ELR (cell line): ENCODE results near the gene GNL1.

Experiments used
- DNase-seq: peaks from one replicate; pipeline ENCODE4 v3.0.0-alpha.2; 2015; ENCODE audit warnings: low read depth

The GNL1 gene

GRCh38 chr6:30556066-30556905 lies at the start of gene GNL1:
Gene GNL1, minus strand, starts transcription at chr6:30556489. Its CDS starts 286 bp downstream, at chr6:30556203.
- peak; percentile 94 for DNase-seq

- DNase-seq, result no peak
These were observed 47.7 kb upstream of the GNL1 start for GRCh38 chr6:30603961-30604360.

GRCh38 chr6:30601815-30602641 lies 45.7 kb upstream of the GNL1 start:
- no peak for DNase-seq

DNA sequence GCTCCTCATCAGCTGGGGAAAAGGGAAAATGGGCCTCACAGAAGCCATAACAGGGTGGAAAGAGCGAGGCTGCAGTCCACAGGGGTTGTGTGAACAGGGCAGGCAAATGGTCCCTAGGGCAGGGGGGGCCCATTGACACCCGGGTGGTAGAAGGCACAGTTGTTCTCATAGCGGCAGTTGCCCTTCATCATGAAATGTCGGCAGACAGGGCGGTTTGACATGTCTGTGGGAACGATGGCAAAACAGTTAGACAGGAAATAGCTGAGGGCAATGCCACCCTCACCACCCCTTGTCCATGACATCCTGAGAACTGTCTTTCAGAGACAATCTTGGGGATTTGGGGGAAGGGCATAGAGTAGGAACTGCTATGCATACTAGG lies 45.1 kb upstream of the GNL1 start:
- DNase-seq, result no peak

GRCh38 chr6:30600451-30600961 lies 44.2 kb upstream of the GNL1 start:
- no peak for DNase-seq

- DNase-seq, result no peak
These were observed 43.5 kb upstream of the GNL1 start for GRCh38 chr6:30599625-30600324.

GRCh38 chr6:30598912-30599624 lies 42.8 kb upstream of the GNL1 start:
- DNase-seq, result no peak

- DNase-seq, result peak; percentile 88
These were observed 41.2 kb upstream of the GNL1 start for GRCh38 chr6:30597315-30598144.

- DNase-seq, result no peak
These were observed 36.0 kb upstream of the GNL1 start for GRCh38 chr6:30592287-30592686.

DNA sequence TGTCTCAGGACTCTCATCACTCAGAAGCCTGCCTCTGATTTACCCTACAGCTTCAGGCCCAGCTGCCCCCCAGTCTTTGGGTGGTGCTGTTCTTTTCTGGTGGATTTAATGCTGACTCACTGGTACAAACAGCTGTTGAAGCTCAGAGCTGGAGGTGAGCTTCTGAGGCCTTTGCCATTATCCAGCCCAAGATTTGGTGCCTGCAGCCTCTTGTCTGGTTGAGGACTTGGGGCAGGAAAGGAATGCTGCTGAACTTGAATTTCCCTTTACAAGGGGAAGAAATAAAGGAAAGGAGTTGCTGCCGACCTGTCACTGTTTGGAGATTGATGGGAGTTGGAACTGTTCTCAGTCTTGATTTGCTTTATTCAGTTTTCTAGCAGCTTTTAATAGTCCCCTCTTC lies 34.7 kb upstream of the GNL1 start:
- no peak for DNase-seq

DNA sequence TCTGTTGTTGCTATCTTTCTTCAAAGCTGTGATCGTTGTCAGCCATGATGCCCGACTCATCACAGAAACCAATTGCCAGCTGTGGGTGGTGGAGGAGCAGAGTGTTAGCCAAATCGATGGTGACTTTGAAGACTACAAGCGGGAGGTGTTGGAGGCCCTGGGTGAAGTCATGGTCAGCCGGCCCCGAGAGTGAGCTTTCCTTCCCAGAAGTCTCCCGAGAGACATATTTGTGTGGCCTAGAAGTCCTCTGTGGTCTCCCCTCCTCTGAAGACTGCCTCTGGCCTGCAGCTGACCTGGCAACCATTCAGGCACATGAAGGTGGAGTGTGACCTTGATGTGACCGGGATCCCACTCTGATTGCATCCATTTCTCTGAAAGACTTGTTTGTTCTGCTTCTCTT lies 34.2 kb upstream of the GNL1 start:
- no peak for DNase-seq

- DNase-seq, result no peak
These were observed 33.6 kb upstream of the GNL1 start for GRCh38 chr6:30589754-30590358.

GRCh38 chr6:30583921-30584320 lies 27.6 kb upstream of the GNL1 start:
- no peak for DNase-seq

GRCh38 chr6:30578051-30578450 lies 21.8 kb upstream of the GNL1 start:
- no peak for DNase-seq

- DNase-seq, result no peak
These were observed 16.8 kb upstream of the GNL1 start for GRCh38 chr6:30573113-30573512.

- no peak for DNase-seq
These were observed 15.9 kb upstream of the GNL1 start for GRCh38 chr6:30572148-30572547.

GRCh38 chr6:30571762-30572082 lies 15.4 kb upstream of the GNL1 start:
- DNase-seq, result no peak

DNA sequence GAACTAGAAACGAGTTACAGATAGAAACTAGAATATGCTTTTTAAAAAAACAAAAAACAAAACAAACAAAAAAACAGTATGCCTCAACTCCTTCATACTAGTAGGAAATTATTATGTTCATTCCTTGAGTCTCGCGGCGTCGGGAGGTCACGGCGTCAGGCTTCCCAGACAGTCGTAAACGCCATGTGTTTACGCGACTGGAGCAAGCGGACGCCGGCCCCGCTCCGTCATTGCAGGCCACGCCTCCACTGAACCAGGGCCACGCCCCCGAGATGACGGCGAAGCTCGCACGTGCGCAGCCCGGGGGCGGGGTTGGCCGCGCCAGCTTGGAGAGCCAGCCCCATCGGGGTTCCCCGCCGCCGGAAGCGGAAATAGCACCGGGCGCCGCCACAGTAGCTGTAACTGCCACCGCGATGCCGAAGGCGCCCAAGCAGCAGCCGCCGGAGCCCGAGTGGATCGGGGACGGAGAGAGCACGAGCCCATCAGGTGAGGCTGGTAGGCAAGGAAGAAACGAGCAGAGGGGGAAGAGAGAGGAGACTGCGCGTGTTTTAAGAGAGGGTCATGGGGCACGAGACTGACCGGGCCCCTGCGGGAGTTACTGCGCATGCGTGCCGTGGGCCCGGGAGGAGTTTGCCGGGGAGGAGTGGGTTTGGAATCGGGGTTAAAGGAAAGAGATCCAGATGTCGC lies 14.9 kb upstream of the GNL1 start, which contains the start of gene ABCF1:
ABCF1 (plus strand) TSS at position 368 of the 687 bp plus-strand sequence; CDS start at position 414, 46 bp downstream.
- peak; percentile 98 for DNase-seq

DNA sequence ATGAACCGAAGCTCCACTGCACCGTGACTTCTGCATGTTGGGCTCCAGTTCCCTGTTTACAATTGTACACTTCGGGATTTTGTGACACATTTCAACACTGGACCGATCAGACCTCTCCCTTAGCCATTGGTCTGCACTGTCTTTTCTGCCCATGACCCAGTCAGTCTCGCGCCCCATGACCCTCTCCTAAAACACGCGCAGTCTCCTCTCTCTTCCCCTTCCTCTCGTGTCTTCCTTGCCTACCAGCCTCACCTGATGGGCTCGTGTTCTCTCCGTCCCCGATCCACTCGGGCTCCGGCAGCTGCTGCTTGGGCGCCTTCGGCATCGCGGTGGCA lies 14.4 kb upstream of the GNL1 start:
- no peak for DNase-seq

DNA sequence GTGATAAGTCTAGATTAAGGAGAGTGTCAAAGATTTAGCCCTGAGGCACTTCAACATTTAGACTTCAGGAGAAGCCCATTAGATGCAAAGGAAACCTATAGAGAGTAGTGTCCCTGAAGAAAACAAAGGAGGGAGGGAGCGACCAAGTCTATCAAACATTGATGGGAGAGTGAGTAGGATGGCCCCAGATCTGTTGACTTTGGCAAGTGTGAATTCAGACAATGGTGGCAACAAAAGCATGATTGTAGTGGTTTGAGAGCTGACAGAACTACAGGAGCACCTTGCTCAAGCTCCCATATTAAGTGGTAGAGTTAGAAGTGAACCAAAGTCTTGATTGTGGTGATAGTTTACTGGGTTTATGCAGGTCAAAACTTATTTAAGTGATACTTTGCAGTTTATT lies 14.0 kb upstream of the GNL1 start:
- no peak for DNase-seq
